Lower lobe of right lung (tissue), 2 donors: ENCODE results near the gene DLL3. TPM values are rescaled to one million over a fixed set of nuclear protein-coding genes. Genes with fewer than 3 reads are reported as not detected.

ENCODE experiments used
- ATAC-seq, 2 donors: fragments of 200-7000 bp; cut with Tn5 transposase; one replicate each; pipeline ENCODE4 v1.9.1; 2020 to 2022; ENCODE audit warnings: mild to moderate bottlenecking in 2 of 2, moderate library complexity in 2 of 2
- DNase-seq: peaks from one replicate; pipeline ENCODE4 v3.0.0-alpha.2; 2020
- H3K27ac ChIP-seq: fragments of 200-600 bp; one replicate; pipeline ENCODE4 v1.8.0; 2022
- H3K27me3 ChIP-seq: fragments of 200-600 bp; one replicate; pipeline ENCODE4 v1.8.0; 2022; ENCODE audit warnings: low read depth
- H3K36me3 ChIP-seq: fragments of 200-600 bp; one replicate; pipeline ENCODE4 v1.8.0; 2022; ENCODE audit warnings: mild to moderate bottlenecking
- H3K4me1 ChIP-seq: fragments of 200-600 bp; one replicate; pipeline ENCODE4 v1.8.0; 2022
- H3K4me3 ChIP-seq: fragments of 200-600 bp; one replicate; pipeline ENCODE4 v1.8.0; 2022; ENCODE audit warnings: mild to moderate bottlenecking
- H3K9me3 ChIP-seq: fragments of 200-600 bp; one replicate; pipeline ENCODE4 v1.8.0; 2022
- CTCF ChIP-seq: fragments of 200-600 bp; IDR thresholded peaks from one replicate; pipeline ENCODE4 v1.8.0; 2022; ENCODE audit warnings: antibody characterized with exemption, mild to moderate bottlenecking
- intact Hi-C: fragments of 100-400 bp; cut with DNase I; formaldehyde crosslinking; loops from one replicate; pipeline ENCODE4 v1.11.0; 2022
- total RNA-seq: library from RNA; stranded (reverse); fragmentation: NEBNext Ultra II Directional; extraction: Animal tissue kit (Norgen Biotek cat#: 25700); gene quantifications from one replicate; pipeline ENCODE4 v1.2.1, GENCODE V29; 2021
- donor health status: DM: no; HTN: yes; CAD: no; lungs with severe emphysema.

The DLL3 gene
- total RNA-seq, 1 donor from 2014 or later = not detected

DNA sequence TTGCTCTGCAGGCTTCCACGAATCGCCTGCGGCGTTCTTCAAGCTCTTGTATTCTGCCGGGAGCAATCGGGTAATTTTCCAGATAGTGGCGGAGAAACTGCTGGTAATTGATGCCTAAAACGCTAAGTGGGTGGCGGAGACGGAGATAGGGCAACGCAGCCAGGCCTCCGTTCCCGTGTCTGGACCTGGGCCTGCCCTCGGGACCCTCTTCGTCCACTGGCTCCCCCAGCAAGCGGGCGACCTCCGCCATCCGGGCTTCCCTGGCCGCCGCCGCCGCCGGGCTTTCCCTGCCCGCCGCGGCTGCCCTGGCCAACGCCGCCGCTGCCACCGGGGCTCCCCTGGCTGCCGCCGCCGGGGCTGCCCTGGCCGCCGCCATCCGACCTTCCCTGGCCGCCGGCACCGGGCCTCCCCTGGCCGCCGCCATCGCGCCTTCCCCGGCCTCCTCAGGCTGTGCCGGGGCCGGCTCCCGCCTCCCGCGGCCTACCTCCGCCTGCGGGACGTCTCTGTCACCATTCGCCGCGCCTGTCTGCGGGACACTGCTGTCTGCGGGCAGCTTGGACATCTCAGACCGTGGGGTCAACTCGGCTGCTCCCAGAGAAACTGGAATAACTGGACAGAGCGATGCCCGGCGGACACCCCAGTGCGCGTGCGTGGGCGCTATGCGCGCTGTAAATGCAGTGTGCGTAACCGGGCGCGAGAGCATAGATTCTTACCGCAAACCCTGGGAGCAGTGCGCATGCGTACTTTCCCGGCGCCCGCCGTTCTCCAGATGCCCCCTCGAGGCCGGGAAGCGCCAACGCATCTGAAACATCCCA, 41.0 kb downstream of the DLL3 start, which contains the start of gene EID2:
Gene EID2 (minus strand): TSS at position 644 of the 815 bp plus-strand sequence. CDS start 82 bp downstream, at position 562.
- peak; percentile 98 for ATAC-seq
- TF ChIP-seq CTCF = peak; percentile 84
- intact Hi-C loops = no loop called here
- Histone ChIP-seq H3K27ac (peak within 1 kb of the TSS; percentile 91), H3K27me3 (peaks cover 2% of the 10 kb centered on the region), H3K4me3 (peak within 1 kb of the TSS; percentile 79), H3K4me1 (peaks cover 23% of the 10 kb centered on the region), H3K36me3 (no peaks in the 10 kb centered on the region), H3K9me3 (no peaks in the 10 kb centered on the region)
- peak; percentile 98 for DNase-seq

DNA sequence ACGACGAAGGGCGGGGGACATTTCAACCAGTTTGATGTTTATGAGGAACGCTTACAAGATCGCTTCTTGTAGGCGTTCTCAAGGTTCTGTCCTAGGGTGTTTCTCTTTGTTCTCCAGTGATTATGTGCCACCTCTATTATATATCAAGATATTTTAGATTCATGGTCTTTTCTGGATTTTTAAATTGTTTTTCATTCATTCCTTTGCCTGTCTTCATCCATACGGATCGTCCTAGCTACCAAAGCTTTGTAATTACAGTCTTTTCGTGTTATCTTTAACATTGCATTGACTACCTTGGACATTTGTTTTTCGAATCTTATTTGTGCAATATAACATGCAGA, 41.6 kb downstream of the DLL3 start:
- peaks cover 4% of the 10 kb centered on the region for H3K27me3 ChIP-seq
- no peak for ATAC-seq
- TF ChIP-seq CTCF = no peak
- no peaks in the 10 kb centered on the region for H3K9me3 ChIP-seq
- DNase-seq = no peak
- peaks cover 23% of the 10 kb centered on the region for H3K4me1 ChIP-seq
- peak overlapping the region; percentile 91 for H3K27ac ChIP-seq
- intact Hi-C loops = no loop called here
- H3K36me3 ChIP-seq = no peaks in the 10 kb centered on the region
- peak overlapping the region; percentile 79 for H3K4me3 ChIP-seq

DNA sequence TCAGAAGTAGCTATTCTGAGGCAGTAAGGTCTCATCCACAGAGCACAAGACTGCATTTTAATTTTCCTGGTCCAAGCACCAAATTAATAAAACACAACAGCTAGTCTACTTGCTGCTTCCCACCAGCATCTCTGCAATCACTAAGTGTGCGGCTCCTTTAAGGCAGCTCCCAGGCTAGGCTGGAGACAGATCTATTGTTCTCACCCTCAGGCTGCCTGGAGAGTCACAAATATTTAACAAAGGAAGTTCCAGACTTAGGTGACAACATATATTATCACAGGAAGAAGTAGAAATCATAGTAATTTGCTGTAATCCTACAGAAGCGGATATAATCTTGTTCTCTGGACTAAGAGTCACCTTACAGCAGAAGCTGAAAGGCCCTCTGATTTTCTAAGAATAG, 43.5 kb downstream of the DLL3 start:
- Histone ChIP-seq H3K27me3 (peaks cover 4% of the 10 kb centered on the region), H3K4me1 (peaks cover 23% of the 10 kb centered on the region), H3K9me3 (no peaks in the 10 kb centered on the region), H3K27ac (no peak overlapping the region), H3K36me3 (no peaks in the 10 kb centered on the region), H3K4me3 (no peak overlapping the region)
- intact Hi-C loops = no loop called here
- DNase-seq (no peak), ATAC-seq (no peak)
- TF ChIP-seq CTCF = no peak

- H3K4me1 ChIP-seq = peaks cover 14% of the 10 kb centered on the region
- no peaks in the 10 kb centered on the region for H3K9me3 ChIP-seq
- peaks cover 4% of the 10 kb centered on the region for H3K27me3 ChIP-seq
- DNase-seq (no peak), ATAC-seq (no peak)
- no peak overlapping the region for H3K4me3 ChIP-seq
- no peak for TF ChIP-seq CTCF
- intact Hi-C loops = no loop called here
- no peaks in the 10 kb centered on the region for H3K36me3 ChIP-seq
- no peak overlapping the region for H3K27ac ChIP-seq
Measured at GRCh38 chr19:39543477-39543857, 44.7 kb downstream of the DLL3 start.

DNA sequence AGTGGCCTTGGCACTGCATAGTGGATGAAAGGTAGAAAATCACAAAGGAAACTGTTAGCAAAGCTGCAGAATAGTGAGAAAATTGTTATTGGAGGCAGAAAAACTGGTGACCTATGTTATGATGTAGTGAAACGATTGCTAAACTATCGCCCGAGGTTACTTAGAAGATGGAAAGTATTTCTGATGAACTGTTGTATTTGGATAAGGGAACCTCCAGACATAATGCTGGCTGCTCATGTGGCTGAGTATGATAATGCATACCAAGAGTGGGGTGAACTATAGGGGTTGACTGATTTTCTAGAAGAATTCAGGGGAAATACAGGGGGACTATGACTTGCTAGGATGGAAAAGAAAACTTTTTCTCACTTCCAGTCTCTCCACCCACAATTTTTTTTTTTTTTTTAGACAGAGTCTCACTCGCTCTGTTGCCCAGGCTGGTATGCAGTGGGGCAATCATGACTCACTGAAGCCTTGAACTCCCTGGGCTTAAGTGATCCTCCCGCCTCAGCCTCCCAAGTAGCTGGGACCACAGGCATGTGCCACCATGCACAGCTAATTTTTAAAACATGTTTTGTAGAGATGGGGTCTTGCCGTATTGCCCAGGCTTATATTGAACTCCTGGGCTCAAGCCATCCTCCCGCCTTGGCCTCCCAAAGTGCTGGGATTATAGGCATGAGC, 45.6 kb downstream of the DLL3 start:
- DNase-seq (no peak), ATAC-seq (no peak)
- Histone ChIP-seq H3K27ac (no peak overlapping the region), H3K4me3 (no peak overlapping the region), H3K4me1 (peaks cover 5% of the 10 kb centered on the region), H3K36me3 (no peaks in the 10 kb centered on the region), H3K9me3 (no peaks in the 10 kb centered on the region), H3K27me3 (peaks cover 4% of the 10 kb centered on the region)
- intact Hi-C loops = no loop called here
- TF ChIP-seq CTCF = no peak
